GM18909 (cell line): ENCODE measurements around the gene ATP6V0D1.

Experiments
- ATAC-seq: cut with Tn5 transposase; IDR thresholded peaks from one replicate; pipeline ENCODE4 v1.9.1; 2021; ENCODE audit warnings: mild to moderate bottlenecking; ENCODE audit not compliant: unreplicated experiment, poor library complexity

The ATP6V0D1 gene

GRCh38 chr16:67445913-67446907 is 34.7 kb downstream of the ATP6V0D1 start:
- no peak for ATAC-seq

- no peak for ATAC-seq
Observed at GRCh38 chr16:67445441-67445912, 35.5 kb downstream of the ATP6V0D1 start.

- ATAC-seq = no peak
Observed at GRCh38 chr16:67445126-67445426, 35.9 kb downstream of the ATP6V0D1 start.

GRCh38 chr16:67444259-67445125 is 36.5 kb downstream of the ATP6V0D1 start:
- no peak for ATAC-seq

GRCh38 chr16:67443265-67443664 is 37.7 kb downstream of the ATP6V0D1 start:
- ATAC-seq = no peak

- no peak for ATAC-seq
Observed at GRCh38 chr16:67442581-67443255, 38.2 kb downstream of the ATP6V0D1 start.

- no peak for ATAC-seq
Observed at GRCh38 chr16:67441907-67442306, 39.0 kb downstream of the ATP6V0D1 start.

GRCh38 chr16:67441271-67441753 is 39.6 kb downstream of the ATP6V0D1 start:
- no peak for ATAC-seq

GRCh38 chr16:67438824-67439393 is 42.0 kb downstream of the ATP6V0D1 start:
- ATAC-seq = no peak

- ATAC-seq = no peak
Observed at GRCh38 chr16:67438098-67438791, 42.7 kb downstream of the ATP6V0D1 start.

GRCh38 chr16:67437513-67437912 is 43.4 kb downstream of the ATP6V0D1 start:
- ATAC-seq = no peak

- ATAC-seq = no peak
Observed at GRCh38 chr16:67436640-67437193, 44.2 kb downstream of the ATP6V0D1 start.

- no peak for ATAC-seq
Observed at GRCh38 chr16:67435758-67436164, 45.2 kb downstream of the ATP6V0D1 start.

GRCh38 chr16:67433131-67433719 is 47.7 kb downstream of the ATP6V0D1 start:
- ATAC-seq = no peak

- no peak for ATAC-seq
Observed at GRCh38 chr16:67432506-67432890, 48.5 kb downstream of the ATP6V0D1 start.

- ATAC-seq = no peak
Observed at GRCh38 chr16:67431775-67432505, 49.0 kb downstream of the ATP6V0D1 start.

- no peak for ATAC-seq
Observed at GRCh38 chr16:67430977-67431774, 49.8 kb downstream of the ATP6V0D1 start, which contains the start of gene HSD11B2. Gene HSD11B2 (plus strand): TSS chr16:67431121. CDS start chr16:67431249, 128 bp downstream.
